ENCODE results near the gene DENND2A.
"Not testable (repeated sequence)": the region's sequence is repeated elsewhere in the genome, so short reads cannot be mapped to it uniquely, and the experiment has no call there.

Gene DENND2A

GRCh38 chr7:140673774-140674155, 33.2 kb upstream of the DENND2A start:
- no peak for DNase-seq (ENCODE audit: low read depth)

- DNase-seq (ENCODE audit: low read depth), result no peak
Measured at GRCh38 chr7:140673063-140673773, 32.6 kb upstream of the DENND2A start.

- no peak for DNase-seq (ENCODE audit: low read depth)
Measured at GRCh38 chr7:140672382-140673062, 31.9 kb upstream of the DENND2A start, which contains the start of gene ADCK2. Gene ADCK2 (plus strand): TSS chr7:140672945. CDS start chr7:140673331, 386 bp downstream.

- no peak for DNase-seq (ENCODE audit: low read depth)
Measured at GRCh38 chr7:140671966-140672365, 31.4 kb upstream of the DENND2A start.

GRCh38 chr7:140670343-140670935, 29.8 kb upstream of the DENND2A start:
- DNase-seq (ENCODE audit: low read depth), result no peak

- not testable (repeated sequence) for DNase-seq (ENCODE audit: low read depth)
Measured at GRCh38 chr7:140669862-140670261, 29.2 kb upstream of the DENND2A start.

- no peak for DNase-seq (ENCODE audit: low read depth)
Measured at GRCh38 chr7:140669352-140669751, 28.7 kb upstream of the DENND2A start.

- no peak for DNase-seq (ENCODE audit: low read depth)
Measured at GRCh38 chr7:140668641-140669040, 28.0 kb upstream of the DENND2A start.

GRCh38 chr7:140667476-140667875, 26.9 kb upstream of the DENND2A start:
- DNase-seq (ENCODE audit: low read depth), result no peak

GRCh38 chr7:140662938-140663337, 22.3 kb upstream of the DENND2A start:
- not testable (repeated sequence) for DNase-seq (ENCODE audit: low read depth)

- no peak for DNase-seq (ENCODE audit: low read depth)
Measured at GRCh38 chr7:140661124-140661523, 20.5 kb upstream of the DENND2A start.

GRCh38 chr7:140659856-140660255, 19.2 kb upstream of the DENND2A start:
- no peak for DNase-seq (ENCODE audit: low read depth)

GRCh38 chr7:140657891-140658290, 17.3 kb upstream of the DENND2A start:
- no peak for DNase-seq (ENCODE audit: low read depth)

- DNase-seq (ENCODE audit: low read depth), result no peak
Measured at GRCh38 chr7:140656548-140657515, 16.2 kb upstream of the DENND2A start.

- DNase-seq (ENCODE audit: low read depth), result no peak
Measured at GRCh38 chr7:140655511-140656408, 15.1 kb upstream of the DENND2A start.

- DNase-seq (ENCODE audit: low read depth), result no peak
Measured at GRCh38 chr7:140654661-140655060, 14.0 kb upstream of the DENND2A start.

GRCh38 chr7:140654109-140654387, 13.4 kb upstream of the DENND2A start:
- no peak for DNase-seq (ENCODE audit: low read depth)

GRCh38 chr7:140653319-140654108, 12.9 kb upstream of the DENND2A start:
- DNase-seq (ENCODE audit: low read depth), result peak; percentile 70

GRCh38 chr7:140650367-140650766, 9.8 kb upstream of the DENND2A start:
- DNase-seq (ENCODE audit: low read depth), result no peak

- no peak for DNase-seq (ENCODE audit: low read depth)
Measured at GRCh38 chr7:140649556-140650205, 9.1 kb upstream of the DENND2A start.

Measured in fibroblast of the conjunctiva (primary cell).